Astrocyte of the hippocampus (primary cell): ENCODE results near the gene DAZAP1.

Experiments used
- DNase-seq: peaks from one replicate; pipeline ENCODE4 v3.0.0; 2011; ENCODE audit warnings: low read depth, low spot score

DAZAP1 gene

DNA sequence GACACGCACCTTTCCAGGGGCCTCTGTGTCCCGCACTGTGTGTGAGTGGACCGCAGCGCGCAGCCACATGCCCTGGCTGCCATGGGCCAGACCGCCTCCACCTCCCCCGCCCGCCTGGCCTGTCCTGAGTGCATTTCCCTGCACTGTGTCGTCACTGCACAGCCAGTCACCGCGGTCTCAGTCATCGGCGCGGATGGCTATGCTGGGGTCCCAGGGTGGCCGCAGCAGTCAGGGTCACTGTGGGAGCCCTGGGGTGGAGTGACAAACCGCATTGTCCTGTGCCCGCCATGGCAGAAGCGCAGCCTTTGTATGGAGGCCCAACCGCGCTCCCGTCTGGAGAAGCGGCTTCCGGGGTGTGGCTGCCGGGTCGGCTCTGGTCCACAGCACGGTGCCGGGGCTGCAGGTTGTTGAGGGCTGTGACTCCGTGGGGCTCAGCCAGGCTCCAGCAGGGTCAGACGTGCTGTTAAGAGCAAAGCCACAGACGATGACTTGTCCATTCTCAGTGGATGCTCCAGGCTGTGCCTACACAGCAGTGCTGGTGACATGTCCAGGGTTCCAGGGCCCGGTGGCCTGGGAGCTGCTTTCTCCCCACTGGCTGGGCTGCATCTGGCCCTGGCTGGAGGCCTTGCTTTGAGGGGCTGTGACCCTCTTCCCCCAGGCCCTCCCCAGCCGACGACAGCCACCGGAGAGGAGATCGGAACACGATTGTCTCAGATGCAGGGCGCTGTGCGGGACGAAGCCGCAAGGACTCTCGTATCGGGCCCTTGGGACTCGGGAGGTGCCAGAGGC lies 30.0 kb upstream of the DAZAP1 start:
- no peak for DNase-seq

DNA sequence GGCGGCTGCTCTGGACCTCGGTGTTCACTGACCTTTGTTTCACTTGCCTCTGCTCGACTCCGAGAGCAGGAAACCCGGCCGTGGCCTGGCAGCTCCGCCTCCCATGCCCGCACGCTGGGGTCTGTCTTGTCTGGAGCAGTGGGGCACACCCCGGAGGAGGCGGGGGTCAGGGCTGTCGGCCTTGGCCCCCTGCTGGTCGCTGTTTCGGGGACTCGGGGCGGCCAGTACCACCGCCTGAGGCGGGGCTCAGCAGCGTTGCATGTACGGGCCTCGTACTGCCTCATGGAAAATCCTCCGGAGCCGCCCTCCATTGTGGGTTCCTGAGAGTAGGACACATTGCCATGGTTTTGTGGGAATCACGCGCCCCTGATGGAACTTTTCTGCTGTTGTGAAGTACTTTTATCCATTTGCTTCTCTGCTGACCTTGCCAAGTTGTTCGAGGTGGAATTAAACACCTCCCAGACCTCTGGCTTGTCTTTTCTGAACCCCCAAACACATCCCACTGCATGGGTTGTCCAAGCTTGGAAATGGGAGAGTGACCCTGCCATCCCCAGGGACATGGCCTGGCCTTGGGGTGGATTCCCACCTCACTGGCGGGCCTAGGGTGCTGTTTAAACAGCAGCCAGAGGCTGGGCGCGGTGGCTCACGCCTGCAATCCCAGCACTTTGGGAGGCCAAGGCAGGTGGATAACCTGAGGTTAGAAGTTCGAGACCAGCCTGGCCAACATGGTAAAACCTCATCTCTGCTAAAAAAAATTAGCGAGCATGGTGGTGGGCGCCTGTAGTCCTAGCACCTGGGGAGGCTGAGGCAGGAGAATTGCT lies 29.2 kb upstream of the DAZAP1 start:
- no peak for DNase-seq

DNA sequence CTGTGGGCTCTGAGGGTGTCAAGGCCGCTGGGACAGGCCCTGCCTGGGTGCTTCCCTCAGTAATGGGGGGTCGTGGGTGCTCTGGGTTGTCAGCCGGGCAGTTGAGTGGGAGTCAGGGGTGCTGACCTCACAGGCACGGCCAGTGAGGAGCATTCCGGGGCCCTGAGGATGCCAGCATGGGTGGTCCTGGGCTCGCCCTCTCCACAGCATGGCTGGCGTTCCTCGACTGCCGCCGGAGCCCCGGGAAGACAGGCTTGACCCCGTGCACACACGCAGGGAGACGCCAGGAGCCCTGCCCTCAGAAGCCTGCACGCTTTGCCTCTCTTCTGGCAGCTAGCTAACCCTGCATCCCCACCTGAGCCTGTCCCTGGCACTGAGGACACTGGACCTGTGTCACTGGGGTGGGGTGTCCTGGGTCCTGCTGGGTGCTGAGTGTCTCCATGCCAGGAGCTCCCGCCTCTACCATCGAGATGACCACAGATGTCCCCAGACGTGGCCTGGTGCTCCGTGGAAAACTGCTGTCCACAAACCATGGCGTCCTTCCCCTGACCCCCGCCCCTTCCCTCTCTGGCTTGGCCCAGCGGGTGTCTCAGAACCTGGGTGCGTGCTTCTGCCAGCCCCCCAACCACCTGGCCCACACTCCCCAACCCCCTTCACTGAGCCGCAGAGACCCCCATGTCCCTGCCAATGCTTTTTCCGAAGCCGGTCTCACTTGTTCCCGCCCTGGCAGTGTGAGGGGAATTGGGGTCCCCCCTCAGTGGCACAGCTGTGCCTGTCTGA lies 28.1 kb upstream of the DAZAP1 start:
- no peak for DNase-seq

DNA sequence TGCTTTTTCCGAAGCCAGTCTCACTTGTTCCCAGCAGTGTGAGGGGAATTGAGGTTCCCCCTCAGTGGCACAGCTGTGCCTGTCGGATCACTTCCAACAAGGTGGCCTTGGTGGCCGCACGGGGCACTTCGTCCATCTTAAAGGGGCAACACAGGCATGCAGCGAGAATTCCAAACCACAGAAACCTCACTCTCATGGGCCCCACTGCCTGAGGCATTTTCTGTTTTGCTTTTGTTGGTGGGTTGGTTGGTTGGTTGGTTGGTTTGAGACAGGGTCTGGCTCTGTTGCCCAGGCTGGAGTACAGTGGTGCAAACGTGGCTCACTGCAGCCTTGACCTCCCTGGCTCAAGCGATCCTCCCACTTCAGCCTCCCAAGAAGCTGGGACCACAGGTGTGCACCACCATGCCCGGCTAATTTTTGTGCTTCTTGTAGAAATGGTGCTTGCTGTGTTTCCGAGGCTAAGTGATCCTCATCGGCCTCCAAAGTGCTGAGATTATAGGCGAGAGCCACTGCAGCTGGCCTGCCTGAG lies 27.4 kb upstream of the DAZAP1 start:
- no peak for DNase-seq

DNA sequence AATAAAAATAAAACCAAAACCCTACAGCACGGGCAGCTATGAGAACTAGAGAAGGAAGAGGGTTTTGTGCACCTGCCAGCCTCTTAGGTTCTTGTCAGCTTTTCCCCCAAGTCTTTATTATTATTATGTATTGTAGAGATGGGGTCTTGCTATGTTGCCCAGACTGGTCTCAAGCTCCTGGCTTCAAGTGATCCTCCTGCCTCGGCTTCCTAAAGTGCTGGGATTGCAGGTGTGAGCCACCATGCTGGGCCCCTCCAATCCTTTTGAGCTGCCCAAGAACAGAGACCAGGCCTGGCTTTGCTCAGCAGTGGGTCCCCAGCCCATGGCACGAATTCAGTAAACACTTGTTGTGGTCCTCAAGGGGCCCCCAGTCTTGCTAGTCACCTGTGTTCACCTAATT lies 25.1 kb upstream of the DAZAP1 start:
- DNase-seq: no peak

DNA sequence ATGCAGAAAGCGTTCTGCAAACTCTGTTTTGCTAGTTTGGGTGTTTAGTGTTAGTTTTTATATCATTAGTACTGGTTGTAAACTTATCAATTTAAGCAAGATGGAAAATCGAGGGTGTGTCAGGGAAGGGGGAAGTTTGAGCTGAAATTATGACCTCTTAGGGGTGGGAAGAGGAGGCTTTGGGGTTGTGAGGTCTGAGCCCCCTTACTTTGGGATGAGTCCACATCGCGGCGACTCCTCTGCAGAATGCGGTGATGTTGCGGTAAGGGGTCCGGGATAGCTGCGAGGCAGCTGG lies 24.4 kb upstream of the DAZAP1 start:
- no peak for DNase-seq

DNA sequence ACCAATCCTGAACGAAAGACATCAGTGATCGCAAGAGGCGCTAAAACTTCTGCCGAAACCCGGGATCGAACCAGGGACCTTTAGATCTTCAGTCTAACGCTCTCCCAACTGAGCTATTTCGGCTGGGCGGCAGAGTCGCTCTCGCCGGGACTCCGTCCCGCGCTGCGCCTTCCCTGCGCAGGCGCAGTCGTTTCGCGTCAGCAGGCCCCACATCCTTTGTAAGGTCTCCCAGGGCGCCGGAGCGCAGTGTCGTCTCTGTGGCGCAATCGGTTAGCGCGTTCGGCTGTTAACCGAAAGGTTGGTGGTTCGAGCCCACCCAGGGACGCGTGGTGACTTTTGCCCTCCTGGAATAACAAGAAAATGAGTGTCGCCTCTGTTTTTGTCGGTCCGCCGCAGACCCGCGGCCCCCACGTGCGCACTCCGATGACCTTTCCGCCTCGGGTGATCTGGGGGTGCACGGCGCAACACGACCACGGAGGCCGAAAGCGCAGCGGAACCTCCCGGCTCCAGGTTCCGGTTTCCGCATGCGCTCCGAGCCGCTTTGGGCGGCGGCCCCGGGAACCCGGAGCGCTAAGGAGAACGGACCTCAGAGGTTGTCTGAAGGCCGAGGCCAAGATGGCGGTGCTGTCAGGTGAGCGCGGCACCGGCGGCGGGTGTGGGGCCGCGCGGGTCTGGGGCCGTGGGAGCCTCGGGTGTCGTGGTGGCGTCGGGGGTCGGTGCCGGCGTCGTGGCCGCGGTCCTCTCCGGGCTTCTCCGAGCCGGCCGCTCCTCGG lies 23.9 kb upstream of the DAZAP1 start, which contains the start of gene NDUFS7:
NDUFS7 (plus strand) TSS at position 596 of the 773 bp plus-strand sequence; CDS start at position 616, 20 bp downstream.
- DNase-seq: peak; percentile 96

DNA sequence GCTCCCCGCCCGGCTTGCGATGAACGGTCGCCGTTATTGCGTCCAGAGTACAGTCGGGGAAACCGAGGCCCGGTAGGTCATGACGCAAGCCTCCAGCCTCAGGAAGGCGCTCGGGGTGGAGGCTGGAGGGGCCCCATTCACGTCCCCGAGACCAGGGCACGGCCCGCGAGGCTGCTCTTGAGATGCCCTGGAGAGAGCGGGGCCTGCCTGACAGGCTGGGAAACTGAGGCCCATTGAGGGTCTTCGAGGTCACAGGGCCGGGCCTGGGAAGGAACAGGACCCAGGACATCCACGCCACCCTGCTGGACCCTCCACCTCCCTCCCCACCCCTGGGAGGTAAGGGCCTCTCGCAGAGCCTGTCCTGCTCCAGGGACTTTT lies 23.3 kb upstream of the DAZAP1 start:
- DNase-seq: no peak

DNA sequence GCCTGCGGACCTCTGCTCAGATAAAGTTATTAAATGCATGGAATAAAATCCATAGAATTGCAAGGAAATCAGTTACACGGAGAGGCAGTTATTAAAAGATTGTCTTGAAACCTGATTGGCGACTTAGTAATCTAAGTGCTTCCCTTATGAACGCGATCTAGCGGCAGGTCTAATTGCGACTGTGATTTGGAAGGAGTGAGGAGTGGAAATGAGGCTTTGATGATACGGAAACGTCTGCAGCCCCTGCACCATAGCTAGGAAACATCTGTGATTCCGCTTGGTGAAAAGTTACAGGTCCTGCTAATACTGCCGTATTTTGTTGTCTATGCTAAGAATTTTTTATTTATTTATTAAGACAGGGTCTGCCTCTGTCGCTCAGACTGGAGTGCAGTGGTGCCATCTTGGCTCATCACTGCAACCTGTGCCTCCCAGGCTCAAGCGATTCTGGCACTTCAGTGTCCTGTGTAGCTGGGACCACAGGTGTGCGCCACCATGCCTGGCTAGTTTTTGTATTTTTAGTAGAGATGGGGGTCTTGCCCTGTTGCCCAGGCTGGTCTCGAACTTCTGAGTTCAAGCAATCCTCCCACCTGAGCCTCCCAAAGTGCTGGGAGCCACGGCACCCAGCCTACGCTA lies 22.8 kb upstream of the DAZAP1 start:
- no peak for DNase-seq

DNA sequence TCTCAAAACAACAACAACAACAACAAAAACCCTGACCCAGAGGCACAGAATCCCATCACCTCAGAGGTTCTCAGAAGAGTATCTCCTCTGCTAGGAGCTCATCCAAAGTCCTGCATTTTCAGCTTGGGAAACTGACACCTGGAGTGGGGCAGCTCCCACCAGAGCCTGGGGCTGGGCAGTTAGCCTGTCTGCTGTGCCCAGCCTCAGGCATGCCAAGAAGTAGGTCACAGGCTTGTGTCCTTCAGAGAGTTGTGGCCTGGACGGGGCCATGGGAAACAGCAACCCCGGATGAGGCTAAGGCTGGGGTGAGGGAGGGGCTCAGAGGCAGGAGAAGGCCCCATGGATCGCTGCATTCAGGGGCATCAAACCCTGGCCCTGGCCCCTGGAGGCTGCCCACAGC lies 21.6 kb upstream of the DAZAP1 start:
- no peak for DNase-seq

DNA sequence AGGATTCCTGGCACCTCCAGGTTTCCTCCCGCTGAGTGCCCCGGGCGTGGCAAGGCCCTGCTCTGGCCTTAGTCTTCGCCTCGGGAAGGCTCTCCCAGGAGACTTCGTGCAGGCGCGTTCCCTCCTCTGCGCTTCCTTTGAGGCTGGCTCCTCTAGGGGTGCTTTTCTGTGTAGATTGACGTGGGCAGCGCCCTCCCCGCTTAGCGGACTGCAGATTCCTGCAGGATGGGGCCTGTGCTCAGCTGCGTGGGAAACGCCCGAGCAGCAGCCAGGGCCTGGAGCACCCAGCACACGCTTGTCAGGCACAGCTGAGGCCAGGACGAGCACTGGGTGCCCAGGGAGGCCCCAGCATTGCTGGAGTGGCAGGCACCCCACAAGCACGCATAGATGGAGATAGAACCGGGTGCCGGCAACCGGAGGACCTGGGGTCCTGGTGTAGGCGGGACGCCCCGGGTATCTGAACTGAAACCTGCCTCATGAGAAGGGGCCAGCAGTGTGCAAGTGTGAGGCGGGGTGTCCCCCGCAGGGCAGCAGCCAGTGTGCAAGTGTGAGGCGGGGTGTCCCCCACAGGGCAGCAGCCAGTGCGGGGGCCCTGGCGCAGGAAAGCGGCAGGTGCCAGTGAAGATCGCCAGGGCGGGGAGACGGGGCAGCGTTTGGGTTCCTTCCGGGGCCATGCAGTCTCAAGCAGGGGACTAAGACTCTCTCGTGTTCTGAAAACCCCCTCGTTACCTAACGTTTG lies 20.3 kb upstream of the DAZAP1 start:
- DNase-seq: no peak

DNA sequence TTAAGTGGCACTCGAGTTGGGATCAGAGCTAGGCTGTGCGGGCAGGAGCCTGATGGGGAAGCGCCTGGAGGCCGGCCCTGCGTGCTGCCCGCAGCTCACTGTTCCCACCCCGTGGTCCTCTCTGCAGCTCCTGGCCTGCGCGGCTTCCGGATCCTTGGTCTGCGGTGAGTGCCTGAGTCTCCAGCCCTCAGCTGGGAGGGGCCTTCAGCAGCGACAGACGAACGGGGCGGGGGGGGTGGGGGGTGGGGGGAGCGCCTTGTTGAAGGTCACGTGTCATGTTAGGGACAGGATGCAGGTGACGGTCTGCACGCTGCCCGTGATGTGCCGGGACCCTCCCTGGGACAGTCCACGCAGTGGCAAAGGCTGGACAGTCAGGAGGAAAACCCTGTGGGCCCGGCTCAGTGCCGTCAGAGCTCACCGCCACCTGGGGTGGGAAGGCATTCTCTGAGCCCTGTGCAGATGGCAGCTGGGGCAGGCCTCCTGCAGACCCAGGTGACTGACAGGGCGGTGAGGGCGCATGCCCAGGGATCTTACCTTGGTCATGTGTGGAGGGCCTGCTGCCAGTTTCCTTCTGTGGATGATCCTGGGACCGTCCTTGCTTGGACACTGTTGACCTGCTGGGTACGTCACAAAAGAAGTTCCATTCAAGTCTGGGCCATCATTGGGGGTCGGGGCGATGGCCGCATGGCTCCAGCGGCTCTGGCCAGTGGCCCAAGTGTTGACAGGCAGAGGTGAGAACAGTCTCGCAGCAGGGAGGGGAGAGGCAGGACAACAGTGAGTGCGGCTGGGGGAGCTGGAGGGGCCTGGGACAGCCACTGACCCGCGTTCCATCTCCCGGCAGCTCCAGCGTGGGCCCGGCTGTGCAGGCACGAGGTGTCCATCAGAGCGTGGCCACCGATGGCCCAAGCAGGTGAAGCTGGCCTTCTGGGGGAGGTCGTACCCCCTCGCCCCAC lies 19.4 kb upstream of the DAZAP1 start:
- no peak for DNase-seq

DNA sequence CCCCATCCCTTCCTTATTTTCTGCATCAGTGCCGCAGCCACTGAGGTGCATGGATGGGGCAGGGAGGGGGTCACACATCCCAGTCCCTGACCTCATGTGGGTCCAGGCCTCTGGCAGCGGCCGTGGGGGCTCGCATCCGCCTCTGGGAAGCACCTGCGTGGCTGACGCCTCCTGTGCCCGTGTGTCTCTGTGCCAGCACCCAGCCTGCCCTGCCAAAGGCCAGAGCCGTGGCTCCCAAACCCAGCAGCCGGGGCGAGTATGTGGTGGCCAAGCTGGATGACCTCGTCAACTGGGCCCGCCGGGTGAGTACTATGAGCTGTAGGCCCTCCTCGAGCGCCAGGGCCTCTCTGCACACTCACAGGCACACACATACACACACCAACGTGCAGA lies 18.8 kb upstream of the DAZAP1 start:
- DNase-seq: no peak

DNA sequence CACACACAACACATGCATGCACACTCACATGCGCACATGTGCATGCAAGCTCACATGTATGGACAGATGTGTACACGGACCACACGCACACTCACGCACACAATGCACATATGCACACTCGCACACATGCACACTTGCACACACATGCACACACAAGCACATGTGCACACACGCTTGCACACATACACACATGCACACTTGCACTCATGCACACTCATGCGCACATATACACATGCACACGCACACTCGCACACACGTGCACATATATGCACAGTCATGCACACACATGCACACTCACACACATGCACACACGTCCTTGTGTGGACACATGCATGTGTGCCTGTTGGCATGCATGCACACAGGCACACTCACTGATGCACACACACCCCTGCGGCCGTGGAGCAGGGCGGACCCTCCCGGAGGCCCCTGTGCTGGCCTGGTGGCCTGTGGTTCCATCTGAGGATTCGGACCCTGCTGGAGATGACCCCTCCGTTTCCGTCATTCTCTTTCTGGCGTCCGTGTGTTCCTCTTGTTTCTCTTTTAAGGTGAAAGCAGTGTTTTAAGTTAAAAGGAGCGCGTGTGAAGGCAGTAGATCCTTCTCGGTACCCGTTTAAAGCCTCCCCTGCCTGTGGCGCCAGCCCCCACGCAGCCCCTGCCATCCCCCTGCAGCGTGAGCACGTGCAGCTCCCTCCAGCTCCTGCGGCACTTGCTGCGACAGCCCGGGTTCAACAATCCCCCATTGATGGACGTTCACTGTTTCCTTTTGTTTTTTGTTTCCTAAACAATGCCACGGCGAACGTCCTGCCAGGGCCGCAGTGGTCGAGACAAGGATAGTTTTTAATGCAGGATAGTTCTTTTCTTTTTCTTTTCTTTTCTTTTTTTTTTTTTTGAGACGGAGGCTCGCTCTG lies 18.1 kb upstream of the DAZAP1 start:
- DNase-seq: no peak

DNA sequence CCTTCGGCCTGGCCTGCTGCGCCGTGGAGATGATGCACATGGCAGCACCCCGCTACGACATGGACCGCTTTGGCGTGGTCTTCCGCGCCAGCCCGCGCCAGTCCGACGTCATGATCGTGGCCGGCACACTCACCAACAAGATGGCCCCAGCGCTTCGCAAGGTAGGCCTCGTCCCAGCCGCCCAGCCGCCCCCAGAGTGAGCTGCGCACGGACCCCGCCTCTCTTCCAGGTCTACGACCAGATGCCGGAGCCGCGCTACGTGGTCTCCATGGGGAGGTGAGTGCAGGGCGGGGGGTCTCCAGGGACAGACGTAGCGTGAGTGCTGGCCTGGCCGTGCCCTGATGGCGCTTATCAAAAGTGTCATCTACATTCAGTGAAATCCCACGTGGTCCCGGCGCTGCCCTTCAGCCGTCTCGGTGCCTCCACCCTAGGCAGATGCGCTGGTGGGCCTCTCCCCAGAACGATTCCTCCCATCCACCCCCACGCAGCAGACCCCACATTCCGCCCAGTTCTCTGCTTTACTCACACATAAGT lies 16.4 kb upstream of the DAZAP1 start:
- DNase-seq: no peak

DNA sequence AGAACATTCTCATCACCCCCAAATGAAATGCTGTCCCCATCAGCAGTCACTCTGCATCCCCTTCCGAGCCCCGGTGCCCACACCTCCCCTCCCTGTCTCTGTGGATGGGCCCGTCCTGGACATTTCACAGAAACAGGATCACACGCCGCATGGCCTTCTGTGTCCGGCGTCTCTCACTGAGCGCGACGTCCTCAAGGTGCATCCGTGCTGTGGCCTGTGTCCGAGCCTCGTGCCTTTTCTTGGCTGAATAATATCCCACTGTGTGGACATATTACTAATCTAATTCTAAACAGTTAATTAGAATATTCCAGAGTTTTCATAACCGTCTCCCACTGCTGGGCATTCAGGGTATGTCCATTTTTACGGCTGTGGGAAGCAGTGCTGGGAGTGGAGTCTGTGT lies 15.0 kb upstream of the DAZAP1 start:
- no peak for DNase-seq

DNA sequence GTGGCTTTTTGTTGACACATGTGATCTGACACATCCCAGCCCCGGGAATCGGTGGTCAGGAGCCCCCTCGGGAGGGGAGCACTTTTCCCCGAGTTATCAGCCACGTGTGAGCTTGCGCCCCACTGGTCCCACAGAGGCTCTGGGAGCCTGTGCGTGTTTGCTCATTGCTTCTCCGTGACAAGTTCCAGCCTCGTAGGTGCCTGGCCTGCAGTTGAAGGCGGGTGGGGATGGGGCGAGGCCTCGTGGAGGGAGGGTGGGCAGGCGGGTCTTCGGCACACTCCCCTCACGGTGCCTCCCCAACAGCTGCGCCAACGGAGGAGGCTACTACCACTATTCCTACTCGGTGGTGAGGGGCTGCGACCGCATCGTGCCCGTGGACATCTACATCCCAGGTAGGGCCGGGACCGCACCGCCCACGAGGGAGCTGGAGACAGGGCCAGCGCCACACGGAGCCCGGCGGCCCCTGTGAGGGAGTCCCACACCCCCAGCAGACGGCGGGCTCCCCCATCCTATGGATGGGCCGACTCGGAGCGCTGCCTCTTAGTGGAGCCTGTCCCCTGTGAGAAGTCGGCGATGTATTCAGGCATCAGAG lies 14.4 kb upstream of the DAZAP1 start:
- DNase-seq: no peak
